ENCODE data around the gene TMED5. TPM values are rescaled to one million over a fixed set of nuclear protein-coding genes. Genes with fewer than 3 reads are reported as not detected.

The TMED5 gene
- total RNA-seq, 1 experiment from 2014 or later = 59.2 TPM

GRCh38 chr1:93109578-93109977 is 70.6 kb downstream of the TMED5 start:
- no peak overlapping the region for H3K9ac ChIP-seq (ENCODE audit: low read length)
- no TSS peak for BruUV-seq (replicated peaks)
- H4K20me1 ChIP-seq (ENCODE audit: low read length) = peaks cover 18% of the 10 kb centered on the region; the same call in 1 of the 2 replicates
- H3K27ac ChIP-seq (ENCODE audit: low read length) = no peak overlapping the region
- no peaks in the 10 kb centered on the region for H3K27me3 ChIP-seq (ENCODE audit: low read length)
- no peaks in the 10 kb centered on the region for H3K9me2 ChIP-seq (replicated peaks; ENCODE audit: low read length)
- peaks cover 19% of the 10 kb centered on the region for H3K36me3 ChIP-seq (ENCODE audit: low read depth, low read length)
- no peak overlapping the region for H3K4me3 ChIP-seq (ENCODE audit: low read length)
- ChIA-PET CTCF (no interaction called here), POLR2A (ENCODE audit: unreplicated experiment) (no interaction called here)
- no peaks in the 10 kb centered on the region for H3K9me3 ChIP-seq (ENCODE audit: low read length)
- peaks cover 87% of the 10 kb centered on the region for H3K79me2 ChIP-seq (ENCODE audit: low read length)
- TF ChIP-seq EZH2phosphoT487 (IDR thresholded peaks at IDR 0.05; ENCODE audit: borderline replicate concordance, low read length) = no peak
- TF ChIP-seq CTCF (conservative IDR thresholded peaks at IDR 0.05; ENCODE audit: low read depth, low read length) = no peak
- no peak for TF ChIP-seq EZH2 (IDR thresholded peaks at IDR 0.05; ENCODE audit: low read length, unreplicated experiment)
- intact Hi-C loops (cut with micrococcal nuclease) = no loop called here
- no peak for ATAC-seq
- peaks cover 26% of the 10 kb centered on the region for H3K4me1 ChIP-seq (ENCODE audit: insufficient read depth, low read length)
- peaks cover 7% of the 10 kb centered on the region for H3F3A ChIP-seq (ENCODE audit: low read length, unreplicated experiment)
- no peak for DNase-seq
- H2AFZ ChIP-seq (ENCODE audit: low read length) = no peak overlapping the region
- no peak overlapping the region for H3K4me2 ChIP-seq (ENCODE audit: low read length)

- Histone ChIP-seq H2AFZ (ENCODE audit: low read length) (no peak overlapping the region), H3K4me3 (ENCODE audit: low read length) (no peak overlapping the region), H3K79me2 (ENCODE audit: low read length) (peaks cover 92% of the 10 kb centered on the region), H4K20me1 (ENCODE audit: low read length) (peaks cover 13% of the 10 kb centered on the region; the same call in 1 of the 2 replicates), H3K27ac (ENCODE audit: low read length) (no peak overlapping the region), H3K9me3 (ENCODE audit: low read length) (no peaks in the 10 kb centered on the region), H3F3A (ENCODE audit: low read length, unreplicated experiment) (no peaks in the 10 kb centered on the region), H3K36me3 (ENCODE audit: low read depth, low read length) (peaks cover 19% of the 10 kb centered on the region), H3K9me2 (replicated peaks; ENCODE audit: low read length) (no peaks in the 10 kb centered on the region), H3K4me1 (ENCODE audit: insufficient read depth, low read length) (peaks cover 15% of the 10 kb centered on the region; the same call in 1 of the 2 replicates), H3K27me3 (ENCODE audit: low read length) (no peaks in the 10 kb centered on the region), H3K9ac (ENCODE audit: low read length) (no peak overlapping the region), H3K4me2 (ENCODE audit: low read length) (no peak overlapping the region)
- TF ChIP-seq CTCF (conservative IDR thresholded peaks at IDR 0.05; ENCODE audit: low read depth, low read length) (no peak), EZH2phosphoT487 (IDR thresholded peaks at IDR 0.05; ENCODE audit: borderline replicate concordance, low read length) (no peak), EZH2 (IDR thresholded peaks at IDR 0.05; ENCODE audit: low read length, unreplicated experiment) (no peak)
- intact Hi-C loops (cut with micrococcal nuclease) = no loop called here
- no TSS peak for BruUV-seq (replicated peaks)
- ChIA-PET CTCF (no interaction called here), POLR2A (ENCODE audit: unreplicated experiment) (no interaction called here)
- DNase-seq (no peak), ATAC-seq (no peak)
These were observed 71.9 kb downstream of the TMED5 start for GRCh38 chr1:93108335-93108734.

GRCh38 chr1:93107395-93107794 is 72.8 kb downstream of the TMED5 start:
- H3K9me3 ChIP-seq (ENCODE audit: low read length) = no peaks in the 10 kb centered on the region

More at GRCh38 chr1:93107395-93107794, 72.8 kb downstream of the TMED5 start:
- Histone ChIP-seq H3K4me2 (ENCODE audit: low read length) (no peak overlapping the region), H3K4me3 (ENCODE audit: low read length) (no peak overlapping the region), H3K4me1 (ENCODE audit: insufficient read depth, low read length) (peaks cover 12% of the 10 kb centered on the region; the same call in 1 of the 2 replicates), H3K27ac (ENCODE audit: low read length) (no peak overlapping the region), H3K27me3 (ENCODE audit: low read length) (no peaks in the 10 kb centered on the region), H3K9me2 (replicated peaks; ENCODE audit: low read length) (no peaks in the 10 kb centered on the region), H3F3A (ENCODE audit: low read length, unreplicated experiment) (no peaks in the 10 kb centered on the region), H3K79me2 (ENCODE audit: low read length) (peaks cover 89% of the 10 kb centered on the region), H4K20me1 (ENCODE audit: low read length) (peaks cover 8% of the 10 kb centered on the region; the same call in 1 of the 2 replicates), H3K36me3 (ENCODE audit: low read depth, low read length) (peaks cover 19% of the 10 kb centered on the region), H2AFZ (ENCODE audit: low read length) (no peak overlapping the region), H3K9ac (ENCODE audit: low read length) (no peak overlapping the region)
- ChIA-PET CTCF (no interaction called here), POLR2A (ENCODE audit: unreplicated experiment) (no interaction called here)
- ATAC-seq (no peak), DNase-seq (no peak)
- TF ChIP-seq EZH2phosphoT487 (IDR thresholded peaks at IDR 0.05; ENCODE audit: borderline replicate concordance, low read length) = no peak
- intact Hi-C loops (cut with micrococcal nuclease) = no loop called here
- no TSS peak for BruUV-seq (replicated peaks)
